ENCODE measurements around the gene NR2F1.
"Not testable (repeated sequence)": the region's sequence is repeated elsewhere in the genome, so short reads cannot be mapped to it uniquely, and the experiment has no call there.

NR2F1 gene

DNA sequence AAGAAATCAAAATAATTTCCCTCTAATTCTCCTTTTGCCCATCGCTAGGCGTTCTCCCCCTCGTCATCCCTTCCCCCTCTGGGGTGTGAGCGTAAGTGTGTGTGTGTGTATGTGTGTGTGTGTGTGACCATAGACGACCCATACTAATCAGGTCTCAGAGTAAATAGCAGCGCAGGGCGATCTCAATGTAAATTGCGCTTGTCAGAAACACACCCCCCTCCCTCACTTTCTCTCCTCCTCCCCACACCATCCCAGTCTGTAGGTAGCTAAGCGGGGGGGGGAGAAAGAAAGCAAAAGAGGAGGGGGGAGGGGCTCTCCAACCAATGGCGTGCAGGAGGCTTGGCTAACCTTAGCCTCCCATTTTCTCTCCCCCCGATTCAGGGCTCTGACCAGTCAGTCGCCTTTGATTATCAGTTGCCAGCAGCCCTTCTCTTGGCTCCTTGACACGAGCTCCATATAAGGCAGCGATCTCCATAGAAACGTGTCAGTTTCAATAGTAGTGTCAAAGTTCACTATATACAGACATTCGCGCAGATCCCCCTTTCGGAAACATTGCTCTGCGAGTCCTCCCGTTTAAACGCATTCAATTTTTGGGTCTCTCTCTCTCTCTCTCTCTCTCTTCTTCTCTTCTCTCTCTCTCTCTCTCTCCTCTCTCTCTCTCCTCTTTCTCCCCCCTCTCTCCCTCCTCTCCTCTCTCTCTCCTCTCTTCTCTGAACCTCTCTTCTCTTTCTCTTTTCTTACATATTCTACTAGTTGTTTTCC is at the start of gene NR2F1:
Gene NR2F1 (plus strand): TSS at position 546 of the 762 bp plus-strand sequence. CDS start 1,802 bp downstream, outside the sequence.
- DNase-seq, result peak; percentile 84

- no peak for DNase-seq
These were observed 37.1 kb upstream of the NR2F1 start for GRCh38 chr5:93545872-93546271.

- not testable (repeated sequence) for DNase-seq
These were observed 33.4 kb upstream of the NR2F1 start for GRCh38 chr5:93549594-93549993.

DNA sequence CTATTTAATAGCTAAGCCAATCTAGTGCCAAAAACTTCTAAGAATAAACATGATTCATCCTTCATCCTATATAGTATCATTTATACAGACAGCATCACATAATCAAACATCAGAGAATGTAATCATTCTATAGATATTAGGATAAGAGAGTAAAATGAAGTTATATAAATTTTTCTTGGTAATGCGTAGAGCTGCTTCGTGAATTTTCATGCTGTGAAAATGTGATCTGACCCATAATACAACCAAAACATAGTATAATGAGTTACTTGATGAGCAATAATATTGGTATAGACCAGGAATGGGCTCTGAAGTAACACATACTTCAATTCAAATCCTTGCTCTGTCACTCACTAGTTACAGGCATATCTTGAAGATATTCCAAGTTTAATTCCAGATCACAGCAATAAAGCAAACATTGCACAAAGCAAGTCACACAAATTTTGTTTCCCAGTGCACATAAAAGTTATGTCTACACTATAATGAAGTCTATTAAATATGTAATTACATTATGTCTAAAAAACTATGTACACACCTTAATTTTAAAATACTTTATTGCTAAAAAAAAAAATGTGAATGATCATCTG is 25.9 kb upstream of the NR2F1 start:
- no peak for DNase-seq

DNA sequence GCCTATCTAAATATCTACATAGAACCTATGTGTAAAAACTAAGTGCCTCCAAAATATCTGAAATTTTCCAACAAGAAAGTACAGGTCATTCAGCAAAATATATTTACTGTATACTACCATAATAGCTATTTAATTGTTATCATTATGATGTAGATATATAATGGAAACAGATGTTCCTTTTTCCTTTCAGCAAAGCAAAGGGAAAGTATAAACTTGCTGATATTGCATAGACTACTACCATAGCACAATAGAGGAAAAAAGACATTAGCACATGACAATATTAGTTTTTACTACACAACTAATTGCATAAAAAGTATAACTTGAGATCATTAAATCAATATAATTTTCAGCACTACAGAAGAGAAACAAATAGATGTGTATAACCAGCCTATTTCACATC is 16.9 kb upstream of the NR2F1 start:
- no peak for DNase-seq

GRCh38 chr5:93567424-93567823 is 15.6 kb upstream of the NR2F1 start:
- no peak for DNase-seq

- DNase-seq, result no peak
These were observed 13.5 kb upstream of the NR2F1 start for GRCh38 chr5:93569300-93570160.

GRCh38 chr5:93570294-93571113 is 12.5 kb upstream of the NR2F1 start:
- DNase-seq, result no peak

DNA sequence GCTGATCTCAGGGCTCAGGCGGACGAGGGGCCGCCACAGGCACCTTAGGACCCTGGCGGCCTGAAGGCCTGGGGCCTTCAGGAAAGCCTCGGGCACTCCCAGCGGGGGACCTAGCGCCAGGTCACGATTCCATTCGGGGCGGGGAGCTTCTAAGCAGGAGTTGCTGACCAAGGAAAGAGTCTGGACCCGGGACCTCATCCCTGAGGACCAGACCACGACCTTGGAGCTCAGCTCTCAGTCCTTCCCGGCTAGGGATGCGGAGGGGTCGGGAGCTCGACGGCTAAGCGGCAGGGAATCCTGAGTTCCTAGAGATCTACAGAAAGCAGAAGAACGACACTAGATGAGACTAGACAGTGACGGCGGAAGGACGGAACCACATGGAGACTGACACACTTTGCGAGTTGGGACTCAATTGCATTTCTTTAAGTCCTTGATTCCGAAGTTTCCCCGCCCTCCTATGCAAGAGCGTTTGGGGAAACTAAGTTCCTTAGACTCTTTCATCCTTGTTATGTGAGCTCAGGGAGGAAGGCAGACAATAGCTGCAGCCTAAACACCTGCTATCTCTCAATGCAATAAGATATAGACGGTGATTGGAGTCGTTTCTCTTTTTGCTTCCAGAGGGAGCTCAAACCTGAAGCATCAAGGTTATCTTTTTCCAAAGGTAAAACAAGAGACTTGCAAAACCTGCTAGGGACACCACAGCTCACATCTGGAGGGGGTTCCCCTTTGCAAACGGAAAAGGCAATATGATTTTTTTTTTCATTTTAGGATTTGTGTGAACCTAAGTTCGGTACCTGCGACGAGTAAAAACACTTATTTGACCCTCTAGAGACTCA is 11.7 kb upstream of the NR2F1 start:
- DNase-seq, result no peak

GRCh38 chr5:93572101-93572607 is 10.9 kb upstream of the NR2F1 start:
- DNase-seq, result no peak

GRCh38 chr5:93572608-93573353 is 10.2 kb upstream of the NR2F1 start:
- no peak for DNase-seq

DNA sequence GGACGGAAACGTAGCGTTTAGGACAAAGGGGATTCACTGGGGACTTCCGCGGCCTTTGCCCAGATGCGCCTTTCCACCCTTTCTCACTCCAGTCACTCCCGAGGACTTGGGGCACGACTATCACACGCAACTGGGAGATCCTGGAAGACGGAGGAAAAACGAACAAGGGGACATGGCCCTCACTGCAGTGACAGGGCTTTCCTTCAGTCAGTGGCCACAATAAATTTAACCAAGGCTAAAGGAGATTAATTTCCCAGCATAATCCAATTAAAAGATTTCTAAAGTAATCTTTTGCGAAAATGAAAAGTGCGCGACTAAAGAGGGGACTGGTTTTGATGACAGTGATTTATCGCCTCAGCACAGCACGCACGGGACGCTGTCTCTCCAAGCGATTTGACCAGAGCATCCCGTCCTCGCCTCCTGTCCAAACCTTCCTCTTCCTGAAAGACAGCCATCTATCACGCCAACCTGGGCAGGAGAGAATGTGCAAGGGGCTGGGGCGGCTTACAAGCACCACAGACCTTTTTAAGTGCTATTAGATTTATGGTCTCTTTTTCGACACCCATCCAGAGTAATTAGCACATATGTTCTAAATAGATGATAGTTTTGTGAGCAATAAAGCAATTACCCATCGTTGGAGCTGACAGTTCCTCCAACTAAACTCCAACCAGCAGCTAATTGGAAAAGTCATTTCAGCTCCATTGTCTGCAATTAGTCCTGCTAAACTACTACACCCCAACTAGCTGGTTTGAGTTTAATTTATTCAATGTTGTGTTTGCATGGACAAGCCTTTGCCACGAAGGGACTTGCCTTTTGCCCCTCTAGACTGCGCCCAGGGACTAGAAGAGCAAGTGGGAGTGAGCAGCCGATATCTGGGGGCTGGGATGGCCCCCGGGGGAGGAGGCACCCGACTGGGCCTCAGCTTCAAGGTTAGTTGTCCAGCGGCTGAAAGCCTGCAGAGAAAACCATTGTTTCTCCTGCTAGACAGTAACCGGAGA is 9.4 kb upstream of the NR2F1 start:
- DNase-seq, result no peak

DNA sequence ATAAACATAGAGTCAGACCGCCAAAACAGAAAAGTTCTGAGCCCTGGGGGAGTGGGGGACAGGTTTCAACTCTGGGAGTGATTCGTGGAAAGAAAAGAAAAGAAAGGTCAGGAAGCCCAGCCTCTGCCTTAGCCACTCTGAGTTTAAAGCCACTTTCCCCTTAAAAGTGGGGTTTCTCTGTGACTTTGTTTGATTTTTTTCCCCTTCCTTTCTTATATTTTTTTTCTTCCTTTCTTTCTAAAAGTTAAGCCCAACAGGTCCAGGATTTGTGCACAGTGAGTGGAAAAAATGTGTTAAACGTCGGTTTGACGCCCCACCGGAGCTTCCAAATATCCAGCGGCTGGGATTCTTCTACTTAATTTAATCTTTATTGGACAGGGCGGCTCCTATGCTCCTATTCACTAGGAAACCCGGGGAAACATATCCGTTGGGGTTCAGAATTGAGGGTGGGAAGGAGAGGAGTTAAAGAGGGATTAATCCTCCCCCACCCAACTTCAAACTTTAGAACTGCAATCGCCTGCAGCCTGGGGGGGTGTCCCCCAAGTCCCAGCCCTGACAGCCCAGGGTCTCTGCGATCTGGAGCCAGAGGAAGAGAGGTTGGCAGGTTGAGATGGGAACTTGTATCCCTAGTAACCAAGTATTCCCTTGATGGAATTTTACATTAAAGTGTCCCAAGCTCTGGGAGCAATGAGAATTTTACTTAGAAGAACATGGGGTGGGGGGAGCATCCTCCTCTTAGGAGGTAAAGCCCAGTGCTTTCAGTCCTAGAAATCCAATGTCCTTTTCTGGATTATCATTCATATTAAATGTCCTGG is 8.3 kb upstream of the NR2F1 start:
- DNase-seq, result no peak

- DNase-seq, result no peak
These were observed 7.3 kb upstream of the NR2F1 start for GRCh38 chr5:93575461-93576414.

DNA sequence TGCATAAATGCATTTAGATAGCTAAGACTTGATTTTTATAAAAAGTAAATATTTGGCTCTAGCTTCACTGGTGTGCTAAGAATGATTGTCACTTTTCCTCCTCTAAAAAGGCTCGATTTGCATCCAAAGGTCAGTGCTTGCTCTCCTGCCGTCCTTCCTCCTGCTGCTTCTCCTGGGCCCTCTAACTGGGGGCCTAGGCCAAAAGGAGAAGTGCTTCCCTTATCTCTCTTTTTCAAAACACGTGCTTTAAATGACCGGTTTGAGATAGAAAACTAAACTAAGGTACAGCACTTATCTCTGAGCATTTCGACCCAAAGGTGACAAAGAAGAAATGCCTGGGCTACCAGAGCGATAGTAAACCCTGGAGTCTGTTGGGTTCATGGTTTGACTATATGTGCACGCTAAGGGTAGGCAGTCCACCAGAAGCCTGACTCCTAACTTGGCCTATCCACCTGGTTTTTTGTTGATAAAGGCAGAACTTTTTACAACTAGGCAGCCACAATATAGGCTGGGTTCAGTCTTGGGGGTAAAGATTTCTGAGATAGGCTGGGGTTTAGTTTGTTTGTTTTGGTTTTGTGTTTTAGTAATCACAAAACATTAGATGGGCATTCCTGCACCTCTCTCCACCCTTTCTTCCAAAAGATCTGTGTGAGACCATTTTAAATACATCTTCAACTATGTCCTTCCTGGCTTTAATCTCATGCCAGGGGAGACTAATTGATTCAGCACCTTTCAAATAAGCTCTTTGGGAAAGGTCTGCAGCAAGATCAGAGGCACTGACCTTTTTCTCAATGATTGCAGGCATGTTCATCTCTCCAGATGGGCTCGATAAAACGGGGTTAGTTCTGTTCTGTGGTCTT is 5.8 kb upstream of the NR2F1 start:
- no peak for DNase-seq

Data from NCI-H1436 (cell line).